GM10266 (cell line): ENCODE data around the gene ZBTB8OS.
"Not testable (repeated sequence)": the region's sequence is repeated elsewhere in the genome, so short reads cannot be mapped to it uniquely, and the experiment has no call there.

Source experiments
- DNase-seq: peaks from one replicate; pipeline ENCODE4 v3.0.0; 2012; ENCODE audit errors: extremely low spot score
- CTCF ChIP-seq: IDR thresholded peaks from 2 replicates; pipeline ENCODE4 v1.5.1; 2012; ENCODE audit warnings: mild to moderate bottlenecking, low read depth; ENCODE audit not compliant: control insufficient read depth, insufficient read depth; ENCODE audit errors: missing control alignments

The ZBTB8OS gene

GRCh38 chr1:32684167-32684811, 33.9 kb upstream of the ZBTB8OS start:
- no peak for TF ChIP-seq CTCF
- DNase-seq = no peak

- no peak for DNase-seq
- no peak for TF ChIP-seq CTCF
Observed at GRCh38 chr1:32683397-32683796, 33.0 kb upstream of the ZBTB8OS start.

- no peak for DNase-seq
- TF ChIP-seq CTCF = no peak
Observed at GRCh38 chr1:32681999-32682398, 31.6 kb upstream of the ZBTB8OS start.

GRCh38 chr1:32681509-32681908, 31.2 kb upstream of the ZBTB8OS start:
- DNase-seq = no peak

GRCh38 chr1:32680642-32681041, 30.3 kb upstream of the ZBTB8OS start:
- no peak for TF ChIP-seq CTCF
- no peak for DNase-seq

More at GRCh38 chr1:32681509-32681908, 31.2 kb upstream of the ZBTB8OS start:
- TF ChIP-seq CTCF = no peak

- not testable (repeated sequence) for DNase-seq
Observed at GRCh38 chr1:32679993-32680392, 29.6 kb upstream of the ZBTB8OS start.

- no peak for DNase-seq
- no peak for TF ChIP-seq CTCF
Observed at GRCh38 chr1:32676945-32677344, 26.6 kb upstream of the ZBTB8OS start.

GRCh38 chr1:32668716-32669115, 18.4 kb upstream of the ZBTB8OS start:
- DNase-seq = not testable (repeated sequence)
